ENCODE data around the gene SEC14L3. TPM values are rescaled to one million over a fixed set of nuclear protein-coding genes. Genes with fewer than 3 reads are reported as not detected.
A peak's percentile ranks its signal among the peaks of the same experiment; 100 is the strongest.
"Not testable (repeated sequence)": the region's sequence is repeated elsewhere in the genome, so short reads cannot be mapped to it uniquely, and the experiment has no call there.

Gene SEC14L3
- total RNA-seq, 1 donor from 2014 or later: 2.9 TPM

GRCh38 chr22:30486118-30486517 lies 14.3 kb upstream of the SEC14L3 start:
- no peak for DNase-seq (ENCODE audit: low spot score)

DNA sequence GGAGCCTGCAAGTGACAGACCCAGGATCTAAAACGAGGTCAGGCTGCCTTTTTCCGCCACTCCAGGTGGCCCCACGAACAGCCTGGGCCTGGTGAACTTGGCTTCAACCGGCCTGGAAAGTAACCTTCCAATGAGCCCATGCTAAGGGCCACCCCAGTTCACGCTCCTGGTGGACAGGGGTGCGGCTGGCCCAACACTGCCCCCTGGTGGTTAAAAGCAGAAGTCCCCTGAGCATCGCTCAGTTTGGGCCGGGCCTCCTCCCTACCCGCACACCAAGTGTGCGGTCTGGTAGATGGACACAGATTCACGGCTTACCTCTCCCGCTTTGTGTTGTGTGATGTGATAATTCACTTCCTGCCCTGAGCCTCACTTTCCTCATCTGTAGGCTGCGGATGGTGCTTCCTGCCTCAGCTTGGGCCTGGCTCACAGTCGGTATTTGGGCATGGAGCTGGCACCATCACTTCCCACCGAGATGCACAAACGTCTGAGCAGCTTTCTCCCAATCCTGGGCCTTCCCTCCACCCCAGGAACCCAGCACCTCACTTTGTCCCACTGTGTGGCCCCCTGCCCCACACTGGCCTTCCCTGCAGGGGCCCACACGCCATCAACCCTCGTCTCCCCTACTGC lies 13.7 kb upstream of the SEC14L3 start:
- peak; percentile 38 for DNase-seq (ENCODE audit: low spot score)

GRCh38 chr22:30483169-30483568 lies 11.4 kb upstream of the SEC14L3 start:
- DNase-seq (ENCODE audit: low spot score): no peak

GRCh38 chr22:30481711-30482110 lies 9.9 kb upstream of the SEC14L3 start:
- DNase-seq (ENCODE audit: low spot score): no peak

DNA sequence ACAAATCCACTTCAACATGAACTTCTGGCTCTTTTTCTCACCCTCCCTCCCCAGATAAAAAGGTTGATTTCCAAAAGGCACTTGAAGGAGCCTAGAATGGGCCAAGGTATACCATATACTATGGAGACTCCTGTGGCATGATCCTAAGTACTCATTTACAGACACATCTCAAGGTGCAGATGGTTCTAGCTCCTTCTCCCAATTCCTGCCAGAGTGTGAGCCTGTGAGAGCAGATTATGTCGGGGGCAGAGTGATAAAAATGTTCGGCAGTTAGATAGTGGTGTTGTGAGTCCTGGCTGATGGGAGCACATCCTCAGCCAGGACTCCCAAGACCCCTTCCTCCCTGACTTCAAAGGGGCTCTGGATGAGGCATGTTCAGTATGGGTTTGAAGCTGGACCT lies 8.2 kb upstream of the SEC14L3 start:
- no peak for DNase-seq (ENCODE audit: low spot score)

DNA sequence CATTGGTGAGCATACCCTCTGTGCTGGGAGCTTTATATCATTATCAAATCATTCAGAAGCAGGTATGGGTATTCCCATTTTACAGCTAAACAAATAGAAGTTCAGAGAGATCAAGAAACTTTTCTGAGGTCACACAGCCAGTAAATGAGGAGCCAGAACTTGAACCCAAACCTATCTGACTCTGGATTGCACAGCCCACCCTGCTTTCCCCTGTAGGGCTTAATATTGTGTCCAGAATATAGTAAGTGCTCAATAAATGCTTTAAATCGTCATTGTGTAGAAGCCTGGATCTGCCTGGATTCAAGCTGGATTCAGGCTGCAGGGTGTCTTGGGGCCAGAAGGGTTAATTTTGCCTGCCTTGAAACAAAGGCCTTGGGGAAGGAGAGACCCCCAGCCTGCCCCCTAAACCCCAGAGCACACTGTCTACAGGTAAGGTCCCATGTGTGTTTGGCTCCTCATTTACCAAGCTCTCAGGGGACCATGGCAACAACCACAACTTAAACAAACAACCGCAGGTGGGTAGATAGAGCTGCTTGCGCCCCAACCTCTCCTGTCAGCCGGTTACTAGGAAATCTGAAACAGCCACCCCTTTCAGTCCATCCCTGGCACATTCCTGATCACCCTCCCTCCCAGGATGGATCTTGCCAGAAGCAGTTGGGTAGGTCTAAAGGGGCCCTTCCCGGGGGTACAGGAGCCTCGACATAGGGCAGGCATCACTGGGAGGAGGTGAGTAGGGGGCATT lies 3.0 kb upstream of the SEC14L3 start:
- no peak for DNase-seq (ENCODE audit: low spot score)

DNA sequence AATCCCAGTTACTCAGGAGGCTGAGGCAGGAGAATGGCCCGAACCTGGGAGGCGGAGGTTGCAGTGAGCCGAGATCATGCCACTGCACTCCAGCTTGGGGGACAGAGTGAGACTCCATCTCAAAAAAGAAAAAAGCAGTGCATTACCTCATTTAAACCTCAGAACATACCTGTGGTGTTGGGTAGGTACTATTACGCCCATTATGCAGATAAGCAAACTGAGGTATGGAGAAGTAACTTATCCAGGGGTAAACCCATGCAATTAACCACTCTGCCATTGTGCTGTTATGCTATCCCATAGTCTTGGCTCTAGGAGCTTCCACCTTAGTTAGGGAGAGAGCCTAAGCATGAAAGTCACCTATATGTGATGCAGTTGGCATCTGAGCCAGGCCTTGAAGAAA lies 2.3 kb upstream of the SEC14L3 start:
- no peak for DNase-seq (ENCODE audit: low spot score)

DNA sequence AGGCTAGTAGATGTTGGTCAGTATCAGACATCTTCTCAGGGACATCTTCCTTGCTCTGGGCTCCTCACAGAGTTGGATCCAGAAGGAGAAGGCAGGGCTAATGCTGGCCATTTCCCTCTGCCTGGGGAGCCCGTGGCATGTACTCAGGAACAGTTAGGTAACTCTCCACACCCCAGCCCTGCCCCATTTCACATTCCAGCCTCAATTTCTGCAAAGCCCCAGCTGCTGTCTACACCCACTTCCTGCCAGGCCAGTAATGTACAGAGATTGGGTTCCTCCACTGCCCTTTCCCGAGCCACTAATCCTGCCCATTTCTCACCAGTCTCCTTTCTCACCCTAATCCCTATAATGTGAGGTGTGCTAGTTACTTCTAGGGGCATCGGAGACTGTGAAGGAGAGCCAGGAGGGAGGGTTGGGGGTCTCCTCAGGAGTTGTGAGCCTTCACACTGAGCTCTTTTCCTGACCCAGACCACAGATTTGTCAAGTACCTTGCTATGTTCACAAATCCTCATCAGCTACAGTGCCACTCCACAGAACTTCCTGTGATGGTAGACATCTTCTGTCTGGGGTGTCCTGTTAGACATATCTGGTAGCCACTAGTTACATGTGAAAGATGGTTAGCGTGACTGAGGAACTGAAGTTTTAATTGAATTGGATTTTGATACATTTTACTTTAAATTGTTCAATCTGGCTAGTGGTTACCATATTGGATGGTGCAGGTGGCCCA lies 1.3 kb upstream of the SEC14L3 start:
- no peak for DNase-seq (ENCODE audit: low spot score)

DNA sequence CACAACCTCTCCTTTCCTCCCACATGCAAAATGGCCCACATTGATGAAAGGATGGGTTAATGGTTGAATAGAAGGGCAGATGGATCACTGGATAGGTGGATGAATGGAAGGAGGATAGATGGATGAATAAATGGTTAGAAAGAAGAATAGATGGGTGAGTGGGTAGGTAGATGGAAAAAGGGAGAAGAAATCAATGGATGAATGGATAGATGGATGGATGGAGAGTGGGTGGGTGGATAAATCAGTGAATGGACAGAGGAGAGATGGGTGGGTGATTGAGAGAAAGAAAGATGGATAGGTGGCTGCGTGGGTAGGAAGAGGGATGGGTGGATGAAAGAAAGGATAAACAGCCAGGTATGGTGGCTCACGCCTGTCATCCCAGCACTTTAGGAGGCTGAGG lies 1.2 kb downstream of the SEC14L3 start:
- DNase-seq (ENCODE audit: low spot score): no peak

GRCh38 chr22:30469165-30469564 lies 2.7 kb downstream of the SEC14L3 start:
- DNase-seq (ENCODE audit: low spot score): no peak

GRCh38 chr22:30460555-30460954 lies 11.3 kb downstream of the SEC14L3 start:
- not testable (repeated sequence) for DNase-seq (ENCODE audit: low spot score)

- no peak for DNase-seq (ENCODE audit: low spot score)
Observed at GRCh38 chr22:30460147-30460546, 11.7 kb downstream of the SEC14L3 start.

- peak; percentile 18 for DNase-seq (ENCODE audit: low spot score)
Observed at GRCh38 chr22:30459181-30460052, 12.4 kb downstream of the SEC14L3 start.

GRCh38 chr22:30457981-30458380 lies 13.8 kb downstream of the SEC14L3 start:
- DNase-seq (ENCODE audit: low spot score): no peak

GRCh38 chr22:30455075-30455840 lies 16.6 kb downstream of the SEC14L3 start:
- no peak for DNase-seq (ENCODE audit: low spot score)

DNA sequence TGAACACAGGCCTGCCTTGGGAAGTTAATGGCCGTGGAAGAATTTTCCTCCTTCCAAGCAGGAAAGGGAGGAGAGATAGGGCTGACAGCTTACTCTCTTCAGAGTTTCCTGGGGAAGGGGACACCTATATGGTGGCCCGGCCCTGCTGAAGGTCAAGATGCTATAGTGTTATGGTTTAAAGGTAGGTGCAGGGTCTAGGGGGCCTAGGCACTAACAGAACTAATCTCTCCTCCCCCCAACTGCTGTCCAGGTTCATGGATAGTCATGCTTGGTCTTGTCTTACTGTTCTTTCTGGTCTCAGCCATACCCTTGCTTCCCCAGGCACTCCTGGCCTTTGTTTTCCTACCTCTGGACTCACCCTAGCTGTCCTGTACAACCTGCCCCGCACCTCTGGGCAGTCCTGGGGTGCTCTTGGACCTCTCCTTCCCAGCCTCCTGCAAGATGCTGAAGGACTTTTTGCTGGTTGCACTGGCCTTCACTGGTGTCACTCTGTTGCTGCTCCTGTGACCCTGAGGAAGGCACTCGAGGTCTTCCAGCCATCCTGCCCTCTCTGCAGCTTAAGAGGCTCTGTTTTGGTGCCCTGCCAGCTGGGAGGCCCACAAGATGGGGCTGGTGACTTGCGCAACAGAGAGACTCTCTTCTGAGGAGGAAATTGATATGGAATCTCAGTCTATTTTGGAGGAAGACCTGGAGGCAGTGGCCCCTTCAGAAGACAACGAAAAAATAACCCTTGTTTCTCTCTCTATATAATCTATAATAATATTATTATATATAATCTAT lies 17.9 kb downstream of the SEC14L3 start:
- DNase-seq (ENCODE audit: low spot score): peak; percentile 39

GRCh38 chr22:30452861-30453260 lies 19.0 kb downstream of the SEC14L3 start:
- no peak for DNase-seq (ENCODE audit: low spot score)

- DNase-seq (ENCODE audit: low spot score): peak; percentile 72
Observed at GRCh38 chr22:30451488-30451887, 20.3 kb downstream of the SEC14L3 start.

- DNase-seq (ENCODE audit: low spot score): no peak
Observed at GRCh38 chr22:30447656-30448055, 24.2 kb downstream of the SEC14L3 start.

Data from umbilical cord (tissue), 2 donors.